ENCODE results near the gene VOPP1. TPM values are rescaled to one million over a fixed set of nuclear protein-coding genes. Genes with fewer than 3 reads are reported as not detected.

The VOPP1 gene
- total and polyA plus RNA-seq, 9 donors, result 20.7 to 31.8 (median 27.5) TPM

GRCh38 chr7:55493408-55493807, 78.9 kb downstream of the VOPP1 start:
- DNase-seq, result peak; percentile 43

GRCh38 chr7:55491346-55491745, 81.0 kb downstream of the VOPP1 start:
- WGBS (ENCODE audit: insufficient coverage), result 100% methylated on average over 1 of the region's 5 CpGs
- Histone ChIP-seq H3K9me3 (replicated peaks; ENCODE audit: control insufficient read depth, low read depth, low read length) (no peaks in the 10 kb centered on the region), H3K27me3 (ENCODE audit: control insufficient read depth, insufficient read depth, low read length) (no peaks in the 10 kb centered on the region), H3K27ac (ENCODE audit: low read length) (no peak overlapping the region), H3K4me3 (ENCODE audit: low read length) (no peak overlapping the region), H3K4me1 (ENCODE audit: control insufficient read depth, insufficient read depth, low read length) (peaks cover 7% of the 10 kb centered on the region), H3K36me3 (ENCODE audit: control insufficient read depth, insufficient read depth, low read length) (peaks cover 27% of the 10 kb centered on the region)
- no peak for DNase-seq

More at GRCh38 chr7:55493408-55493807, 78.9 kb downstream of the VOPP1 start:
- Histone ChIP-seq H3K9me3 (replicated peaks; ENCODE audit: control insufficient read depth, low read depth, low read length) (no peaks in the 10 kb centered on the region), H3K27me3 (ENCODE audit: control insufficient read depth, insufficient read depth, low read length) (no peaks in the 10 kb centered on the region), H3K4me3 (ENCODE audit: low read length) (no peak overlapping the region), H3K27ac (ENCODE audit: low read length) (no peak overlapping the region), H3K36me3 (ENCODE audit: control insufficient read depth, insufficient read depth, low read length) (peaks cover 32% of the 10 kb centered on the region), H3K4me1 (ENCODE audit: control insufficient read depth, insufficient read depth, low read length) (peaks cover 5% of the 10 kb centered on the region)
- WGBS (ENCODE audit: insufficient coverage), result 33% methylated on average over 4 of the region's 7 CpGs

GRCh38 chr7:55490099-55490498, 82.2 kb downstream of the VOPP1 start:
- 91% methylated on average over 2 of the region's 5 CpGs for WGBS (ENCODE audit: insufficient coverage)
- H3K36me3 ChIP-seq (ENCODE audit: control insufficient read depth, insufficient read depth, low read length), result peaks cover 24% of the 10 kb centered on the region
- peaks cover 7% of the 10 kb centered on the region for H3K4me1 ChIP-seq (ENCODE audit: control insufficient read depth, insufficient read depth, low read length)
- H3K27me3 ChIP-seq (ENCODE audit: control insufficient read depth, insufficient read depth, low read length), result no peaks in the 10 kb centered on the region
- no peak for DNase-seq
- H3K9me3 ChIP-seq (replicated peaks; ENCODE audit: control insufficient read depth, low read depth, low read length), result no peaks in the 10 kb centered on the region
- H3K27ac ChIP-seq (ENCODE audit: low read length), result no peak overlapping the region
- H3K4me3 ChIP-seq (ENCODE audit: low read length), result no peak overlapping the region

- Histone ChIP-seq H3K27me3 (ENCODE audit: control insufficient read depth, insufficient read depth, low read length) (no peaks in the 10 kb centered on the region), H3K4me3 (ENCODE audit: low read length) (no peak overlapping the region), H3K36me3 (ENCODE audit: control insufficient read depth, insufficient read depth, low read length) (peaks cover 22% of the 10 kb centered on the region), H3K27ac (ENCODE audit: low read length) (no peak overlapping the region), H3K4me1 (ENCODE audit: control insufficient read depth, insufficient read depth, low read length) (peaks cover 7% of the 10 kb centered on the region), H3K9me3 (replicated peaks; ENCODE audit: control insufficient read depth, low read depth, low read length) (no peaks in the 10 kb centered on the region)
- no peak for DNase-seq
- WGBS (ENCODE audit: insufficient coverage), result 84% methylated on average over 6 of the region's 6 CpGs
Measured at GRCh38 chr7:55489552-55489951, 82.8 kb downstream of the VOPP1 start.

GRCh38 chr7:55488804-55489340, 83.4 kb downstream of the VOPP1 start:
- WGBS (ENCODE audit: insufficient coverage), result 58% methylated on average over 5 of the region's 6 CpGs
- no peak overlapping the region for H3K4me3 ChIP-seq (ENCODE audit: low read length)
- H3K4me1 ChIP-seq (ENCODE audit: control insufficient read depth, insufficient read depth, low read length), result peaks cover 7% of the 10 kb centered on the region
- H3K27ac ChIP-seq (ENCODE audit: low read length), result no peak overlapping the region
- no peaks in the 10 kb centered on the region for H3K9me3 ChIP-seq (replicated peaks; ENCODE audit: control insufficient read depth, low read depth, low read length)
- no peaks in the 10 kb centered on the region for H3K27me3 ChIP-seq (ENCODE audit: control insufficient read depth, insufficient read depth, low read length)
- H3K36me3 ChIP-seq (ENCODE audit: control insufficient read depth, insufficient read depth, low read length), result peaks cover 22% of the 10 kb centered on the region
- DNase-seq, result no peak

- Histone ChIP-seq H3K9me3 (replicated peaks; ENCODE audit: control insufficient read depth, low read depth, low read length) (no peaks in the 10 kb centered on the region), H3K36me3 (ENCODE audit: control insufficient read depth, insufficient read depth, low read length) (peaks cover 22% of the 10 kb centered on the region), H3K27ac (ENCODE audit: low read length) (no peak overlapping the region), H3K4me1 (ENCODE audit: control insufficient read depth, insufficient read depth, low read length) (peaks cover 7% of the 10 kb centered on the region), H3K27me3 (ENCODE audit: control insufficient read depth, insufficient read depth, low read length) (no peaks in the 10 kb centered on the region), H3K4me3 (ENCODE audit: low read length) (no peak overlapping the region)
- 18% methylated on average over 5 of the region's 6 CpGs for WGBS (ENCODE audit: insufficient coverage)
- DNase-seq, result peak; percentile 60
Measured at GRCh38 chr7:55488216-55488615, 84.1 kb downstream of the VOPP1 start.

GRCh38 chr7:55486991-55487390, 85.3 kb downstream of the VOPP1 start:
- no peaks in the 10 kb centered on the region for H3K27me3 ChIP-seq (ENCODE audit: control insufficient read depth, insufficient read depth, low read length)
- H3K9me3 ChIP-seq (replicated peaks; ENCODE audit: control insufficient read depth, low read depth, low read length), result no peaks in the 10 kb centered on the region
- no peak overlapping the region for H3K4me3 ChIP-seq (ENCODE audit: low read length)
- WGBS (ENCODE audit: insufficient coverage), result no CpG with 5 or more reads among the region's 7 CpGs
- H3K4me1 ChIP-seq (ENCODE audit: control insufficient read depth, insufficient read depth, low read length), result peaks cover 7% of the 10 kb centered on the region
- DNase-seq, result no peak
- no peak overlapping the region for H3K27ac ChIP-seq (ENCODE audit: low read length)
- peaks cover 16% of the 10 kb centered on the region for H3K36me3 ChIP-seq (ENCODE audit: control insufficient read depth, insufficient read depth, low read length)

- Histone ChIP-seq H3K9me3 (replicated peaks; ENCODE audit: control insufficient read depth, low read depth, low read length) (no peaks in the 10 kb centered on the region), H3K4me1 (ENCODE audit: control insufficient read depth, insufficient read depth, low read length) (peaks cover 7% of the 10 kb centered on the region), H3K4me3 (ENCODE audit: low read length) (no peak overlapping the region), H3K36me3 (ENCODE audit: control insufficient read depth, insufficient read depth, low read length) (peaks cover 14% of the 10 kb centered on the region), H3K27me3 (ENCODE audit: control insufficient read depth, insufficient read depth, low read length) (no peaks in the 10 kb centered on the region), H3K27ac (ENCODE audit: low read length) (no peak overlapping the region)
- DNase-seq, result no peak
- WGBS (ENCODE audit: insufficient coverage), result 100% methylated on average over 3 of the region's 5 CpGs
Measured at GRCh38 chr7:55486192-55486590, 86.1 kb downstream of the VOPP1 start.

- H3K9me3 ChIP-seq (replicated peaks; ENCODE audit: control insufficient read depth, low read depth, low read length), result no peaks in the 10 kb centered on the region
- no peak for DNase-seq
- H3K27ac ChIP-seq (ENCODE audit: low read length), result no peak overlapping the region
- H3K36me3 ChIP-seq (ENCODE audit: control insufficient read depth, insufficient read depth, low read length), result peaks cover 14% of the 10 kb centered on the region
- no peak overlapping the region for H3K4me3 ChIP-seq (ENCODE audit: low read length)
- no peaks in the 10 kb centered on the region for H3K27me3 ChIP-seq (ENCODE audit: control insufficient read depth, insufficient read depth, low read length)
- WGBS (ENCODE audit: insufficient coverage), result 79% methylated on average over 24 of the region's 28 CpGs
- H3K4me1 ChIP-seq (ENCODE audit: control insufficient read depth, insufficient read depth, low read length), result peaks cover 7% of the 10 kb centered on the region
Measured at GRCh38 chr7:55485501-55486191, 86.7 kb downstream of the VOPP1 start.

- Histone ChIP-seq H3K4me3 (ENCODE audit: low read length) (no peak overlapping the region), H3K36me3 (ENCODE audit: control insufficient read depth, insufficient read depth, low read length) (peaks cover 9% of the 10 kb centered on the region), H3K9me3 (replicated peaks; ENCODE audit: control insufficient read depth, low read depth, low read length) (no peaks in the 10 kb centered on the region), H3K27me3 (ENCODE audit: control insufficient read depth, insufficient read depth, low read length) (no peaks in the 10 kb centered on the region), H3K4me1 (ENCODE audit: control insufficient read depth, insufficient read depth, low read length) (peaks cover 7% of the 10 kb centered on the region), H3K27ac (ENCODE audit: low read length) (no peak overlapping the region)
- no peak for DNase-seq
- 80% methylated on average over 1 of the region's 6 CpGs for WGBS (ENCODE audit: insufficient coverage)
Measured at GRCh38 chr7:55484834-55485233, 87.5 kb downstream of the VOPP1 start.
